ENCODE measurements around the gene CARD14. TPM values are rescaled to one million over a fixed set of nuclear protein-coding genes. Genes with fewer than 3 reads are reported as not detected.

The CARD14 gene
- total and polyA plus RNA-seq, 2 of the 13 experiments (the other 11 are each of a cell fraction or from before 2014, with no cell fraction given), result 0.11 TPM; not detected in 1

GRCh38 chr17:80220054-80220735 lies 50.4 kb downstream of the CARD14 start, which contains the start of the genes SGSH and SLC26A11 (continued):
- peak; percentile 49; the same call in 1 of the 2 replicates for TF ChIP-seq NKX3-1 (CRISPR knock-in tag; IDR thresholded peaks at IDR 0.05)
- TF ChIP-seq ZNF331 (CRISPR knock-in tag; IDR thresholded peaks at IDR 0.05), result 0 out of 2 replicates have a peak, but pooled peaks have one; percentile 43
- peak; percentile 60; the same call in 1 of the 2 replicates for TF ChIP-seq KLF12 (CRISPR knock-in tag; IDR thresholded peaks at IDR 0.05; ENCODE audit: borderline replicate concordance)
- TF ChIP-seq, protein P1, sequence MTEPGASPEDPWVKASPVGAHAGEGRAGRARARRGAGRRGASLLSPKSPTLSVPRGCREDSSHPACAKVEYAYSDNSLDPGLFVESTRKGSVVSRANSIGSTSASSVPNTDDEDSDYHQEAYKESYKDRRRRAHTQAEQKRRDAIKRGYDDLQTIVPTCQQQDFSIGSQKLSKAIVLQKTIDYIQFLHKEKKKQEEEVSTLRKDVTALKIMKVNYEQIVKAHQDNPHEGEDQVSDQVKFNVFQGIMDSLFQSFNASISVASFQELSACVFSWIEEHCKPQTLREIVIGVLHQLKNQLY (CRISPR knock-in tag; IDR thresholded peaks at IDR 0.05), result no peak
- no peak for TF ChIP-seq TP53 (CRISPR knock-in tag; conservative IDR thresholded peaks at IDR 0.05)
- TF ChIP-seq AKAP8 (CRISPR knock-in tag; IDR thresholded peaks at IDR 0.05), result no peak
- TF ChIP-seq, protein P2, sequence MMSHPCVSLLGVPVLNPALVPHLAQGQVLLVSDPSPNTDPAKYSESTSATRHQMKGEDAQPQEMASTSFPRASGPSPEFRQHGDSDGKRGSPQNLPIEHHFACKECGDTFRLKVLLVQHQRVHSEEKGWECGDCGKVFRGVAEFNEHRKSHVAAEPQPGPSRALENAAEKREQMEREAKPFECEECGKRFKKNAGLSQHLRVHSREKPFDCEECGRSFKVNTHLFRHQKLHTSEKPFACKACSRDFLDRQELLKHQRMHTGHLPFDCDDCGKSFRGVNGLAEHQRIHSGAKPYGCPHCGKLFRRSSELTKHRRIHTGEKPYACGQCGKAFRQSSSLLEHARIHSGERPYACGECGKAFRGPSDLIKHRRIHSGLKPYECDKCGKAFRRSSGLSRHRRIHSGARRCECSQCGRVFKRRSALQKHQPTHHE (CRISPR knock-in tag; IDR thresholded peaks at IDR 0.05; ENCODE audit: borderline replicate concordance), result no peak; the same call in 1 of the 2 replicates
- no peak for TF ChIP-seq ZNF143 (CRISPR knock-in tag; IDR thresholded peaks at IDR 0.05)
- no peak for TF ChIP-seq ATF6 (CRISPR knock-in tag; conservative IDR thresholded peaks at IDR 0.05)
- no peak; the same call in 1 of the 2 replicates for TF ChIP-seq ZNF678 (CRISPR knock-in tag; IDR thresholded peaks at IDR 0.05)
- TF ChIP-seq ZMAT3 (CRISPR knock-in tag; conservative IDR thresholded peaks at IDR 0.05), result peak; percentile 46; the same call in 1 of the 2 replicates
- TF ChIP-seq MAF1 (CRISPR knock-in tag; IDR thresholded peaks at IDR 0.05; ENCODE audit: borderline replicate concordance), result no peak
- TF ChIP-seq ZBTB10 (CRISPR knock-in tag; IDR thresholded peaks at IDR 0.05; ENCODE audit: borderline replicate concordance), result no peak
- TF ChIP-seq, protein P3, sequence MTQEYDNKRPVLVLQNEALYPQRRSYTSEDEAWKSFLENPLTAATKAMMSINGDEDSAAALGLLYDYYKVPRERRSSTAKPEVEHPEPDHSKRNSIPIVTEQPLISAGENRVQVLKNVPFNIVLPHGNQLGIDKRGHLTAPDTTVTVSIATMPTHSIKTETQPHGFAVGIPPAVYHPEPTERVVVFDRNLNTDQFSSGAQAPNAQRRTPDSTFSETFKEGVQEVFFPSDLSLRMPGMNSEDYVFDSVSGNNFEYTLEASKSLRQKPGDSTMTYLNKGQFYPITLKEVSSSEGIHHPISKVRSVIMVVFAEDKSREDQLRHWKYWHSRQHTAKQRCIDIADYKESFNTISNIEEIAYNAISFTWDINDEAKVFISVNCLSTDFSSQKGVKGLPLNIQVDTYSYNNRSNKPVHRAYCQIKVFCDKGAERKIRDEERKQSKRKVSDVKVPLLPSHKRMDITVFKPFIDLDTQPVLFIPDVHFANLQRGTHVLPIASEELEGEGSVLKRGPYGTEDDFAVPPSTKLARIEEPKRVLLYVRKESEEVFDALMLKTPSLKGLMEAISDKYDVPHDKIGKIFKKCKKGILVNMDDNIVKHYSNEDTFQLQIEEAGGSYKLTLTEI (CRISPR knock-in tag; conservative IDR thresholded peaks at IDR 0.05), result no peak
- TF ChIP-seq HNRNPLL (IDR thresholded peaks at IDR 0.05; ENCODE audit: low read depth, low read length, poor library complexity, severe bottlenecking), result peak; percentile 28
- TF ChIP-seq FOXO1 (CRISPR knock-in tag; IDR thresholded peaks at IDR 0.05), result no peak
- peak; percentile 82 for TF ChIP-seq ZNF543 (CRISPR knock-in tag; IDR thresholded peaks at IDR 0.05)
- TF ChIP-seq HES4 (CRISPR knock-in tag; IDR thresholded peaks at IDR 0.05; ENCODE audit: borderline replicate concordance), result peak; percentile 60
- TF ChIP-seq ZNF44 (CRISPR knock-in tag; IDR thresholded peaks at IDR 0.05), result no peak
- TF ChIP-seq, protein P4, sequence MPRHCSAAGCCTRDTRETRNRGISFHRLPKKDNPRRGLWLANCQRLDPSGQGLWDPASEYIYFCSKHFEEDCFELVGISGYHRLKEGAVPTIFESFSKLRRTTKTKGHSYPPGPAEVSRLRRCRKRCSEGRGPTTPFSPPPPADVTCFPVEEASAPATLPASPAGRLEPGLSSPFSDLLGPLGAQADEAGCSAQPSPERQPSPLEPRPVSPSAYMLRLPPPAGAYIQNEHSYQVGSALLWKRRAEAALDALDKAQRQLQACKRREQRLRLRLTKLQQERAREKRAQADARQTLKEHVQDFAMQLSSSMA (CRISPR knock-in tag; IDR thresholded peaks at IDR 0.05), result no peak
